ENCODE results near the gene ZNF606.
"Not testable (repeated sequence)": the region's sequence is repeated elsewhere in the genome, so short reads cannot be mapped to it uniquely, and the experiment has no call there.

ZNF606 gene

DNA sequence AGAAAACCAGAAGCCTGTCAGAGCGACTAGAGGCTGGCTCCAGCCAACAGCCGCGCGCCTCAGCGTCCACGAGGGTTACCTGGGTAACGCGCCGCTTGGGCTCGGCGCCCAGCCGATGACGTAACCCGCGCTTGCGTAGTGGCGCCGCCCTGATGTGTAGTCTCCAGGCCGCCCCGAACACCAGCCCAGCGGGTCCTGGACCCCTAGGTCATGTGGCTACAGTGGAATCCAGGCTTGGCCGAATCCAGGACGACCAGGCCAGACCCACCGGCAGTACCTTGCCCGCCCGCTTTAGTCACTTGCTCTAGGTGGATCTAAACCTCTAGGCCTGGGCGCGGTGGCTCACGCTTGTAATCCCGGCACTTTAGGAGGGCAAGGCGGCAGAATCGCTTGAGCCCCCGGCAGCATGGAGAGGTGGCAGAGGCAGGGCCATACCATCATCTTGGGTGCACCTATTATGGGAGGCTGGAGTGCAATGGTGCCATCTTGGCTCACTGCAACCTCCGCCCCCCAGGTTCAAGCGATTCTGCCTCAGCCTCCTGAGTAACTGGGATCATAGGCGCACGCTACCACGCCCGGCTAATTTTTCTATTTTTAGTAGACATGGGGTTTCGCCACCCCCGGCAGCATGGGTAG is 7.2 kb upstream of the ZNF606 start:
- DNase-seq: peak; percentile 95

DNA sequence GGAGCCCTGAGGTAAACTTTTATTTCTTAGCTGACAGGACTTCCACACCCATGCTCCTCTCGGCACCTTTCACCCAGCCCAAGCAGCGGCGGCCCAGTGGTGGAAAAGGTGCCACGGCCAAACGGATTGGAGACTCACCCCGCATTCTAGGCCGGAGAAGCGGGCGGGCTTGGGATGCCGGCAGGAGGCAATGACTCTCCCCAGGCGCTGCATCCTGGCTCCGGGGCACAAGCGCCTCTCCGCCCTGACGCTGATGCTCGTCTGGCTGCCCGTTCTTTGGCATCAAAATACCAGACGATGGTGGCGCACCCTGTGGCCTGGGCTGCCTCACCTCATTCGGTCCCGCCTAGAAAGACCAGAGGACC is 6.7 kb upstream of the ZNF606 start:
- no peak for DNase-seq

GRCh38 chr19:58008877-58009276 is 6.3 kb upstream of the ZNF606 start:
- not testable (repeated sequence) for DNase-seq

GRCh38 chr19:58007285-58007684 is 4.7 kb upstream of the ZNF606 start:
- DNase-seq: no peak

DNA sequence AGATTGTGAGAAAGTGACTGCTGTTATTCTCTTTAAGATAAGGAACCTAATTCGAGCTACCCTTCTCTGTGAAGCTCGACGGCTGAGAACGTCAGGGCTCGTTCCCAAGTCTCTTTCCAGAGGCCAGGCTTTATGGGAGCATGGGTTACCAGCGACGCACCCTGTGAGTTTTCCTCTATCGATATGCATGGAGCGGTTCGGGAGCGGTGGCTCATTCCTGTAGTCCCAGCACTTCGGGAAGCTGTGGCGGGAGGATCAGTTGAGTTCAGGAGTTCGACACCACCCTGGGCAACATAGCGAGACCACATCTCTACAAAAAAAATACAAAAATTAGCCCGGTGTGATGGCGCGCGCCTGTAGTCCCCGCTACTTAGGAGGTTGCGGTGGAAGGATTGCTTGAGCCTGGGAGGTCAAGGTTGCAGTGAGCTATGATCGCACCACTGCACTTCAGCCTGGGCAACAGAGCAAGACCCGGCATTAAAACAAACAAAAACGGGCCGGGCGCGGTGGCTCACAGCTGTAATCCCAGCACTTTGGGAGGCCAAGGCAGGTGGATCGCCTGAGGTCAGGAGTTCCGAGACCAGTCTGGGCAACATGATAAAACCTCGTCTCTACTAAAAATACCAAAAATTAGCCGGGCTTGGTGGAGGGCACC is 681 bp upstream of the ZNF606 start:
- peak; percentile 37 for DNase-seq

DNA sequence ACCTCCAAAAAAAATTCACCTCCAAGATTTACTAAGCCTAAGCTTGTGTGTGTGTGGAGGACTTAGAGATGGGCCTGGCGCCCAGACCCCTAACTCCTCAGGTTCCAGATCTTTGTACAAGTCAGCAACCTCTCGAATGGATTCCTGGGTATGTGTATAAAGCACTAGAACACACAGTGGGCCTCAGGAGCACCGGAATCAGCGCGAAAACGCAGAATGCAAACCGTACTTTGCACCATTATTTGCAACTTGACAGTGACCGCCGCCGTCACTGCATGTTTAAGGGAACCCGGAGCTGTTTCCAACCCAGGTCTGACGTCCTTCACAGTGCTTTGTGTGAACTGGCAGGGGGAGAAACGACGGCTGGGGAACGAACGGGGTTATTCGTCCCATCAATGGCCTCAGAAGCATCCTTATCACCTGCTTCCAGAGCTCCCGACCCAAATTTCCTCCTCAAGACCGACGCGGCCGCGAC is 688 bp downstream of the ZNF606 start:
- DNase-seq: peak; percentile 51

DNA sequence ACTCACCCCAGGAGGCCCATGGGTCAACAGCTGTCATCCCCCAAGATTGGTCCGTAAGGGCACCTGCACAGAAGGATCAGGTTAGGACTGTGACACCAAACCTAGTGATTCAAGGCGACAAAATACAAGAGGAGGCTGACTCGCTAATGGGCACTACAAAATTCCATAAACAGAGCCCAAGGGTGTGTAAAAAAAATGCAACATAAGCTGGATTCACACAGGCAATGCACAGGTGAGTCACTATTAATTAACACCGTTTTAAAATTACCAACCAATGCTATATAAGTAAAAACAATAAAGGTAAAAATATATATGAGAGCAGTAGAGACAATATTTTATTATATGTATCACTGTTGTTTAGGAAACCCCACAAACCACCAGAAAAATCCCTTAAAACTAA is 1.9 kb downstream of the ZNF606 start:
- no peak for DNase-seq

DNA sequence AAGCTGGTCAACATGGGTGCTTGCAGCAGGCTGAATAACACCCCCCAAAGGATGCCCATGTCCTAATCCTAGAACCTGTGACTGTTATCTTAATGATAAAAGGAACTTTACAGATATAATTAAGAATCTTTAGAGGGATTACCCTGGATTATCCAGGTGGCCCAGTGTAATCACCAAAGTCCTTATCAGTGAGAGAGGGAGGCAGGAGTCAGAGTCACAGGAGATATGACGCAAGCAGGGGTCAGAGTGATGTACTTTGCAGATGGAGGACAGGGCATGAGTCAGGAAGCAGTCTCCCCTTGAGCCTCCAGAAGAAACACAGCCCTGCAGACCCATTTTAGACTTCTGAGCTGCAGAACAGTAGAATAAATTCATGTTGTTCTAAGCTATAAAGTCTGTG is 9.8 kb downstream of the ZNF606 start:
- DNase-seq: no peak

DNA sequence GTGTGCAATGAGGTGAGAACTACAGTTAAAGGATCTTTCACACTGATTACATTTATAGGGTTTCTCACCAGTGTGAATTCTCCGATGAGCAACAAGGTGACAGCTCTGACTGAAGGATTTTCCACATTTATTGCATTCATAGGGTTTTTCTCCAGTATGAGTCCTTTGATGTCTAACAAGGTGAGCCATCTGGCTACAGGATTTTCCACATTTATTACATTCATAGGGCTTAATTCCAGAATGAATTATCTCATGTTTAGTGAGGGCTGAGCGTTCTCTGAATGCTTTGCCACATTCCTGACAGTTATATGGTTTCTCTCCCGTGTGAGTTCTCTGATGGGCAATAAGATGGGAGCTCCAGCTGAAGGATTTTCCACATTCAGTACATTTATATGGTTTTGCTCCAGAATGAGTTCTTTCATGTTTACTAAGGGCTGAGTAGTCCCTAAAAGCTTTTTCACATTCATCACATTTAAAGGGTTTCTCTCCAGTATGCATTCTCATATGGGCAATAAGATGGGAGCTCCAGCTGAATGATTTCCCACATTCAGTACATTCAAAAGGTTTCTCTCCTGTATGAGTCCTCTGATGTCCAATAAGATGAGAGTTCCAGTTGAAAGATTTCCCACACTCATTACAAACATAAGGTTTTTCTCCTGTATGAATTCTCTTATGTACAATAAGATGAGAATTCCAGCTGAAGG is 23.9 kb downstream of the ZNF606 start:
- DNase-seq: no peak

- DNase-seq: no peak
Observed at GRCh38 chr19:57974434-57974833, 28.2 kb downstream of the ZNF606 start, which contains the start of gene C19orf18. TSS of gene C19orf18 (minus strand) at chr19:57974534. CDS start at chr19:57974432, 102 bp downstream.

GRCh38 chr19:57964761-57965160 is 37.9 kb downstream of the ZNF606 start:
- DNase-seq: no peak

- no peak for DNase-seq
Observed at GRCh38 chr19:57961785-57962184, 40.8 kb downstream of the ZNF606 start.

DNA sequence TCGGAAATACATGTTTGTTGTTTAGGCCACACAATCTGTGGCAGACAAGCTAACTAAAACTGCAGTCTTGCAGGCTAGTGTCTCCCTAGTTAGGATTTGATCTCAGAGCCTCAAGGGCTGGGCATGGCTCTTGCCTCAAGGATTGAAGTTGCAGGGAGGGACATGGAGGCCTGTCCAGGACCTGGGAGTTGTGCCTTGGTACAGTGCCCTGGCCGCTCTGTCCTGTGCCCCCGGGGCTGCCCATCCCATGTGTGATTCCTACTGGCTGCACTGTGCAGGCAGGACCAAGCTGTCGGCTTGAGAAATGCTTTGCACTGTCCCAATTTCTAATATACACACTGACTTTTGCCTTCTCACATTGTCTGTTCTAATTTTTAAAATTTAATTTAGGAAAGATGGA is 47.6 kb downstream of the ZNF606 start:
- DNase-seq: no peak

- no peak for DNase-seq
Observed at GRCh38 chr19:57949702-57950101, 52.9 kb downstream of the ZNF606 start.

DNA sequence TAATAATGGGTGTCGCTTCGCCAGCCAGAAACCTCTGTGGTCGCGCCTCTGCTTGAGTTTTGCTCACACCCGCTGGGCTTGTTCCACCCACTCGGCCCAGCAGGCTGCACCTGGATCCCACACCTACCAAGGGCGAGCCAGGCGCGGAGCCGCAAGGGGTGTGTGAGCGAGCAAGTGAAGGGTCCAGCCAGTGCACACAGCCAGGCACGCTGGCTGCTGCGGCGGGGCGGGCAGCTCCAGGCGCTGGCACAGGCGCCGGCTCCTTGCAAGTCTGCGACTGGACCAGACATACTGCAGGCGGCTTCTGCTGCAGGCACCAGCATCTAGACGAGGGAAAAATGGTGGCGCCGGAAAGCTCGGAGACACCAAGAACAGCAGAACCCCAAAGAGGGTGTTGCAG is 53.3 kb downstream of the ZNF606 start:
- no peak for DNase-seq

DNA sequence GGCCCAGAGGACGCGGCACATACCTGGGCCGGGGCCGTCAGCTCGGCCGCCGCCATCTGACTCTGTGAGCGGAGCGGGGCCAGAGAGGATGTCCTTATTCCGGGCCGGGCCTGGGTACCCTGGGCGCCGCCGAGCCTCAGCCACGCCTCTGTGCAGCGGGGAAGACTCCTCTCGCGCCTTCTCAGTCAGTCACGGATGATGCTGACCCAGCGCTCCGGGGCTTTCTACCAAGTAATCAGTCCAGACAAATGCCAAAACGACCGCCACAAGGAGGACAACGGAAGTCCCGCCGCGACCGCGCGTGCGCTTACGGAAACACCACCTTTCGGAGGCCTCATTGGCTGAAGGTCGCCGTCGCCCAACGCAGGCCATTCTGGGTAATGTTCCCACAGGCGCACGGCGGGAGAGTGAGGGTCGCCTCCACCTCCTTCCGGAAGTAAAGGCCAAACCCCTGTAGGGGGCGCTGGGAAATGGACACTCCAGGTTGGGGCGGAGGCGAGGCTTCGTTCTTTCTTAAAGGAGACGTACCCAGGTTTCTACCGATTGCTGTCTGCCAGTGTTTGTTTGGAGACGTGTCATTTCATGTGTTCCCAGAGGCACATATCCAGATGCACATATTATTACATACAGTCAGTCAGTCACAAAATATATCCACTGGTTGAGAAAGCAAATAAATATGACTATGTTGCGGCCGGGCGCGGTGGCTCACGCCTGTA is 55.0 kb downstream of the ZNF606 start, which contains the start of gene ZNF256:
Gene ZNF256, minus strand, starts transcription at position 288 of the 716 bp plus-strand sequence. Its CDS starts 232 bp downstream, at position 56.
- peak; percentile 97 for DNase-seq

- no peak for DNase-seq
Observed at GRCh38 chr19:57947088-57947418, 55.6 kb downstream of the ZNF606 start.

GRCh38 chr19:57946316-57946715 is 56.3 kb downstream of the ZNF606 start:
- no peak for DNase-seq

DNA sequence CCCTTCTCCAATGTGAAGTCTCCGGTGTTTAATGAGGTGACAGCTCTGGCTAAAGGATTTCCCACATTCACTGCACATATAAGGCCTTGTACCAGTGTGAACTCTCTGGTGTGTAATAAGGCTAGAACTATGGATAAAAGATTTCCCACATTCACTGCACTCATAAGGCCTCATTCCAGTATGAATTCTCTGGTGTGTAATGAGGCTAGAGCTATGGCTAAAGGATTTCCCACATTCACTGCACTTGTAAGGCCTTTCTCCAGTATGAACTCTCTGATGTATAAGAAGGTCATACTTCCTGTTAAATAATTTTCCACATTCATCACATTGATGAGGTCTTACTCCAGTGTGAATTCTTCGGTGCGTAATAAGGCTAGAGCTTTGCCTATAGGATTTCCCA is 61.0 kb downstream of the ZNF606 start:
- DNase-seq: no peak

DNA sequence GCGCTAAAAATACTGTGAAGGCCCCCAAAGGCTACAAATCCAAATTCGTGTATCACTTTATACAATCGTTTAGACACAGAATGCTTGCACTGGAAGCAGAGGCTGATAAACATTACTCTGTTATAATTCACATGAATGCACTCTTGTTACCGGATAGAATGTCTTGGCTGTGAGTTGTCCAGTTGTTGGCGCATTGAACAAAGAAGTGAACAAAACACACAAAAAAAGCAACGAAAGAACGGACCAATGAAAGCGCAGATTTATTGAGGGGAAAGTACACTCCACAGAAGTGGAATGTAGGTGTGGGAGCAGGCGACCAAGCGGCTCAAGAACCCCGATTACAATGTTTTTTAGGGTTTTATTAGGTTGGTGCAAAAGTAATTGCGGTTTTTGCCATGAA is 66.9 kb downstream of the ZNF606 start:
- DNase-seq: no peak

- DNase-seq: peak; percentile 80
Observed at GRCh38 chr19:57934820-57935665, 67.6 kb downstream of the ZNF606 start, which contains the start of gene ZNF418. TSS of gene ZNF418 (minus strand) at chr19:57935402. CDS start at chr19:57933822, 1,580 bp downstream.

- no peak for DNase-seq
Observed at GRCh38 chr19:57927587-57927986, 75.0 kb downstream of the ZNF606 start.
